Stimulated activated CD4-positive, alpha-beta T cell treated with anti-CD3 and anti-CD28 coated beads, Interleukin-2, amount 100 ng/mL, for 24 hours (primary cell): Measurements from ENCODE around the gene FMOD.
"Not testable (repeated sequence)": the region's sequence is repeated elsewhere in the genome, so short reads cannot be mapped to it uniquely, and the experiment has no call there.

Source experiments
- DNase-seq, 2 donors: peaks; one replicate each; pipeline ENCODE4 v3.0.0-alpha.2; 2020

Gene FMOD

DNA sequence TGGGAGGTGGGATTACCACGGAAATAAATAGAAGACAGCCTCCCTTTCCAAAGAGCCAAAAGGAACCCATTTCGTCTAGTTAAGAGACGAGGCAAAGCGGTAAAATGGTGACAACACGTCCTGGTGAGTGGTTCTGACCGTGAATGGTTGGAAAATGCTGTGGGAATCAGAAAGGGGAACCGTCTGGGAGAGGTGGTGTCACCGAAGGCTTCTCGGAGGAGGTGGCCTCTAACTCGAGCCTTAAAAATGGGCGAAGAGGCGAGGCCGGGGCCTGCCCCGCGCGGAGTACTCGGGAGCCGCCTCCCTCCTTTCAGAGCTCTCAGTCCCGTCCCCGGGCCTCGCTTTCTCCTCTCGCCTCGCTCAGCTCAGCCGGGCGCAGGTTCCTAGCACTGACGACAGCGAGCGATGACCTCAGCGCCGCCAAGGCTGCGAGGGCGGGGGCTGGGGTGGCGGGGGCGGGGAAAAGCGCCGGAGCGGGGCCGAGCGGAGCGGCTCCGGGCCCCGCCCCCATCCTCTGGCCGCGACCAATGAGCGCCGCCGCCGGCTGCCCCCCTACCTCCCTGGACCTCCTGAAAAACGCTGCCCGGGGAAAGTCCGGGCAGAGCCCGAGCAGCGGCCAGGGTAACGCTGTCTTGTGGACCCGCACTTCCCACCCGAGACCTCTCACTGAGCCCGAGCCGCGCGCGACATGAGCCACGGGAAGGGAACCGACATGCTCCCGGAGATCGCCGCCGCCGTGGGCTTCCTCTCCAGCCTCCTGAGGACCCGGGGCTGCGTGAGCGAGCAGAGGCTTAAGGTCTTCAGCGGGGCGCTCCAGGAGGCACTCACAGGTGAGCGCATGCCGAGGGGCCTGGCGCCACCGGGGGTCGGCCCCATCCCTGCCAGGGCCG lies 45.8 kb downstream of the FMOD start, which contains the start of gene BTG2:
TSS of gene BTG2 (plus strand) at position 601 of the 890 bp plus-strand sequence. CDS start at position 689, 88 bp downstream.
- DNase-seq, result peak; percentile 86 to 90

- no peak for DNase-seq
Measured at GRCh38 chr1:203304391-203304918, 46.5 kb downstream of the FMOD start.

DNA sequence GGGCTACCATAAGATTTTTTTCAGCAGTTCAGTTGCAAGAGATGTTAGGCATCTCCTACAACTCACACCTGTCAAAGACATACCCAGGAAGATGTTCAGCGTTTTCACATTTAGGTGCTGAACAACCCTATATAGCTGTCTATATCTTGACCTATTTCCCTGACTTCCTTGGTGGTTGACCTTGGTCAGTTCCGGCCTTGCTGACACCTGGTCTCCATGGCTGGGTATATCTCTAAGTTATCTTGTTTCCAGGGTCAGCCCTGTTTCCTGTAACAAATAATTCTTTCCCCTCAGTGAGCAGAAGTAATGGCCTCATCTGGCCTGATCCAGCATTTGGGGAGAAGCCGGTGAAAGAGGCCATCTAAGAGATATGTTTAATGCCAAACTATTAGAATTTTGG lies 48.0 kb downstream of the FMOD start:
- no peak for DNase-seq

DNA sequence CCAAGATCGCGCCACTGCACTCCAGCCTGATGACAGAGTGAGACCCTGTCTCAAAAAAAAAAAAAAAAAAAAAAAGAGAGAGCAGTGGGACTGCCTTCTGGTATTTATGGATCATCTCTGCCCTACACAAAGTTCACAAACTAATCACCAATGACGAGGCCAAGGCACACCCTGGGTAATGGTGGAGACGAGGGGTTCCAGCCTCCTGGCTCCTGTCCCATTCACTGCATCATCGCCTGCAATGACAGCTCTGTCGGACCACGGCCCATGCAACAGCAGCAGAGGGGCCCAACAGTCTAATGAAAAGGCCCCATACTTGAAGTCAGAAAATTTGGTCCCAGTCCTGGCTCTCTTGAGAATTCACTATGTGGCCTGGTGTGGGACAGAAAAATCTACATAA lies 48.5 kb downstream of the FMOD start:
- DNase-seq, result no peak

DNA sequence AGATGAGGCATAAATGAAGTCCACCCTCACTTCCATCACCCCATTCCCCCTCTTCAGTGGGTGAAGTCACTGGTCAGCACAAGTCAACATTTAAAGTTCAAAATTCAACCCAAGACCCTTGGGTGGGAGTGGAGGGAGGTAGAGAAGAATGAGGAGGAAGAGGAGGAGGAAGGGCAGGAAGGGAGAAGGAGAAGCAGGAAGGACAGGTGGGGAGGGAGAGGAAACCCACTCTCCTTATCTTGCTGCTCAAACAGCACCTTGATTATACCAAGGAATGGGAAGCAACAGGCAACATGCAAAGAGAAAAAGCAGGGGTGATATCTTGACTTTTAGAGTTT lies 49.6 kb downstream of the FMOD start:
- no peak for DNase-seq

DNA sequence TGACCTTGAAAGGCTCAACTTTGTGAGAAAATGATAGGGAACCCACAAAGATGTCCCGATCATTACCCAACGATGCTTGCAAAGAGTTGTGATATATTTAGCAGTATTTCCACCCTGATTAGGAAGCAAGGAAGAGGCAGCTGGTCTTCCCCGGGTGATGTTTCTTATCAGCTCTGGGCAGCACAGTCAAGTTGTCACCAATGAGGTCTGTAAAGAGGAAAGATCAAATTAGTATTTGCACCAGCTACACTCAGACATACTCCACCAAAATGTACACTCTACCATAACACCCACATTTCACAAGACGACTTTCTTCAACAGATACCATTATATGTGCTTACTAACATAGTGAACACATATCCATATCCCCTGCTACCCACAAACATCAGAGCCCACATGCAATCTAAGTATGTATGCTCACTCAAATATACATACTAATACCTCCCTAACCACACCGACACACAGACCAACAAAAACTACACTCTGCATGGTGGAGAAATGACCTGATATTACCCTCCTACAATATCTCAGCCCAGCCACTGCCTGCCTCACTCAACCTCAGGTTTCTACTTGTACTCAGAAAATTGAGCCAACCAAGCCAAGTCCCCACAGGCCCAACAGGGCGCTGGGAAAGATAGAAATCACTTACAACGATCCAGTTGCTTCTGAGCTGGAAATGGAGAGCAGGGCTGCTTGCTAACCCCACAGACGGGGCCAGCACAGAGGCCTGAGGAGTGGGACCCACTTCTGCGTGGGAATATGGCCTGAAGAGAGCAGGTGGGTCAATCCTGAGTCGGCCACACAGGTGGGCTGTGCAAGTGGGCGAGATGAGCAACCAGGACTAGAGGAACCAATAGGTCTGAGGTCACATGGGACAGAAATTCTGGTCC lies 50.2 kb downstream of the FMOD start:
- no peak for DNase-seq

DNA sequence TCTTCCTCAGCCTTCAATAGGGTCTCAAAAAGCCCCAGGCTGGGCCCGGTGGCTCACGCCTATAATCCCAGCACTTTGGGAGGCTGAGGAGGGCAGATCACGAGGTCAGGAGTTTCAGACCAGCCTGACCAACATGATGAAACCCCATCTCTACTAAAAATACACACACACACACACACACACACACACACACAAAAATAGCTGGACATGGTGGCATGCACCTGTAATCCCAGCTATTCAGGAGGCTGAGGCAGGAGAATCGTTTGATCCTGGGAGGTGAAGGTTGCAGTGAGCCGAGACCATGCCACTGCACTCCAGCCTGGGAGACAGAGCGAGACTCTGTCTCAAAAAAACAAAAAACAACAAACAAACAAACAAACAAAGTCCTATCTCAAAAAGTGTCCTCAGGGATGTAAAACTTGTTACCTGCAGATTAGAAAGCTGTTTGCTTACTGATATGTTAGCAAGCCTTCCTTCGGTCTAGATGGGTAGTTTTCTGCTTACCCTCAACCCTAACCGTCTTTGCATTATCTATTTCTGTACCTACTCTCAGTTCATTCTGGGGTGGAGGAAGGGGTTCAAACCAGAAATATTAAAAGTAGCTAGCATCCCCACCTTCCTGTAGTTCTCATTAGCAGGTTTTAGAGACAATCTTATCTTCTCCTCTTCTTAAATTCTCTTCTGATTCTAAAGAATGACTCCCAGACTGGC lies 51.0 kb downstream of the FMOD start:
- not testable (repeated sequence) for DNase-seq

DNA sequence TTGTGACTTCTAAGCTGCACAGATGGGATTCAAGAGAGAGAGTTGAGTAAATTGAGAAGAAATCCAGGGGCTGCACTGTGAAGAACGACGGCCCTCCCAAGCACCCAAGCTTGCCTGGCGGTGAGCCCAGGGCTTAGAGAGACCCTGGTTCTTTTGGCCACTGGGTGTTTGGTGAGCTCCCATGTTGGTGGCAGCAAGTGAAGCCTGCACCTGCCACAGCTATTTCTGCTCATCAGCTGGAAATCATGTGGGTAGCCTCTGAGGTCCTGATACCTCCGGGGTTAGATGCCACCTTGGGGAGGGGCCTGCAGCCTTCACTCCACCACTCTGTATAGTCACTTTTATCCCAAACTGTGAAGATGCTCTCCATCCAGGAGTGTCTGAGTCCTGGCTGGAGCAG lies 51.8 kb downstream of the FMOD start:
- DNase-seq, result no peak

GRCh38 chr1:203296460-203297073 lies 54.4 kb downstream of the FMOD start:
- no peak for DNase-seq

GRCh38 chr1:203295796-203296195 lies 55.1 kb downstream of the FMOD start:
- DNase-seq, result no peak

DNA sequence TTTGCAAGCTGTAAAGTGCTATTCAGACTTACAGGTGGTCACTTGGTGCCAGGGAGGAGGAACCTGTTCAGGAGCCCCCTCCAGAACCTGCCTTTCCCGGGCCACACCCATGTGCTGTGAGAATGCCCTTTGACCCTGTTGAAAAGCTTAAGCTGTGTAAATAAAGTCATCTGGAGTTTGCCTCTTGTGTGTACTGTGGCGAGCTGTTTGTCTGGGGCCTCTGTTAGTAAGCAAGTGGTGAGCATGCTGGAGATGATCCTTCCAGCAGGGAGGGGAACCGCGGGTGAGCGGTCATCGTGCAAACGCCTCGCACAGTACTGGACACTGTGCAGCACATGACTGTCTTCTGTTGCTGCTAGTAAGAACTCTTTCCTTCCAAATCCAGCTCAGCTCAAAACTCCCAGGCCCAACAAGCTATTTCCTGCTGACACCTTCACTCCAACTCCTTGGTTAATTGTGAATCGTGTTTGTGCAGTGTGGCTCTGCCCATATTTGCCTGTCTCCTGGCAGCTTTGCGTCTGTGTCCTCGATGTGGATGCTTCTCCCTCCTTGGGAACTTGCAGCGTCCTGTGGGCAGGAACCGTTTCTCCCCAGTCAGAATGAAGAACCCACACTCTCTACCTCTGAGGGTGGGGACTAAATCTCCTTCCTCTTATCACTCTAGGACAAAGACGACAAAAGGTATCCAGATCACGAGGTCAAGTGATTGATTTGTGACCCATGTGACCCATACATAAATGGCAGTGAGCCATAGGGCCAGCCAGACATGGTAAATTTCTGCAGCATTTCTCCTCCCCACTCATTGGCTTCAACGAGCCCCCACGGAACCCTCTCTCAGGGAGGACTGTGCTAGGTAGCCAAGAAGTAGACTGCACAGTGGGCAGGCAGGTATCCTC lies 59.5 kb downstream of the FMOD start:
- no peak for DNase-seq
